Prostate gland (tissue), 2 donors: Measurements from ENCODE around the gene FAM24B. TPM values are rescaled to one million over a fixed set of nuclear protein-coding genes. Genes with fewer than 3 reads are reported as not detected.
"Not testable (repeated sequence)": the region's sequence is repeated elsewhere in the genome, so short reads cannot be mapped to it uniquely, and the experiment has no call there.

ENCODE experiments used
- DNase-seq: peaks from one replicate; pipeline ENCODE4 v3.0.0-alpha.2; 2019; ENCODE audit warnings: low spot score
- H3K27ac ChIP-seq, 2 donors: fragments of 200-600 bp; sonication (generic); 2 replicates each; pipeline ENCODE4 v1.5.1; 2017 to 2019
- H3K27me3 ChIP-seq: fragments of 200-600 bp; sonication (generic); replicated peaks from 2 replicates; pipeline ENCODE4 v1.5.1; 2019; ENCODE audit not compliant: insufficient read depth
- H3K36me3 ChIP-seq, 2 donors: fragments of 200-600 bp; sonication (generic); 1 replicate in 1 of 2; 2 replicates in 1 of 2; pipeline versions ENCODE4 v1.5.1 to v1.8.1; 2017 to 2019
- H3K4me1 ChIP-seq: fragments of 200-600 bp; sonication (generic); replicated peaks from 2 replicates; pipeline ENCODE4 v1.5.1; 2019
- H3K4me3 ChIP-seq, 2 donors: fragments of 200-600 bp; sonication (generic); 2 replicates each; pipeline ENCODE4 v1.5.1; 2017 to 2019
- H3K9me3 ChIP-seq: fragments of 200-600 bp; sonication (generic); 2 replicates; pipeline ENCODE4 v1.5.1; 2017
- POLR2A ChIP-seq: fragments of 450-650 bp; IDR thresholded peaks from one replicate; pipeline ENCODE4 v1.6.1; 2016; ENCODE audit warnings: antibody characterized with exemption, mild to moderate bottlenecking
- POLR2AphosphoS5 ChIP-seq: sonication (generic); formaldehyde crosslinking; IDR thresholded peaks from one replicate; pipeline ENCODE4 v1.6.1; 2017; ENCODE audit warnings: antibody characterized with exemption
- WGBS: methylation state at CpG from one replicate; pipeline ENCODE4 v1.1.5; 2018; 5-methylcytosine and 5-hydroxymethylcytosine counted together
- intact Hi-C: fragments of 100-400 bp; cut with DNase I; formaldehyde crosslinking; loops from one replicate; pipeline ENCODE4 v1.14.2; 2022
- total RNA-seq, 2 donors: library from RNA; depleted of rRNA; stranded (reverse); fragments of >200 nt; gene quantifications; one replicate each; pipeline ENCODE4 v1.1.0, GENCODE V29; 2016
- TF ChIP-seq, protein P1 (sequence below), 4 experiments: fragments of 200-600 bp in 2 of 4; fragments of 450-650 bp in 2 of 4; sonication (generic) in 2 of 4; IDR thresholded peaks; 1 replicate in 3 of 4; 2 replicates in 1 of 4; pipeline ENCODE4 v1.5.1; 2016 to 2019; ENCODE audit warnings: antibody characterized with exemption in 4 of 4, mild to moderate bottlenecking in 2 of 4, moderate library complexity in 2 of 4

FAM24B gene, protein sequence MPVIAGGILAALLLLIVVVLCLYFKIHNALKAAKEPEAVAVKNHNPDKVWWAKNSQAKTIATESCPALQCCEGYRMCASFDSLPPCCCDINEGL
- total RNA-seq, result 1 to 10 TPM; 5.7 to 5.9 TPM

DNA sequence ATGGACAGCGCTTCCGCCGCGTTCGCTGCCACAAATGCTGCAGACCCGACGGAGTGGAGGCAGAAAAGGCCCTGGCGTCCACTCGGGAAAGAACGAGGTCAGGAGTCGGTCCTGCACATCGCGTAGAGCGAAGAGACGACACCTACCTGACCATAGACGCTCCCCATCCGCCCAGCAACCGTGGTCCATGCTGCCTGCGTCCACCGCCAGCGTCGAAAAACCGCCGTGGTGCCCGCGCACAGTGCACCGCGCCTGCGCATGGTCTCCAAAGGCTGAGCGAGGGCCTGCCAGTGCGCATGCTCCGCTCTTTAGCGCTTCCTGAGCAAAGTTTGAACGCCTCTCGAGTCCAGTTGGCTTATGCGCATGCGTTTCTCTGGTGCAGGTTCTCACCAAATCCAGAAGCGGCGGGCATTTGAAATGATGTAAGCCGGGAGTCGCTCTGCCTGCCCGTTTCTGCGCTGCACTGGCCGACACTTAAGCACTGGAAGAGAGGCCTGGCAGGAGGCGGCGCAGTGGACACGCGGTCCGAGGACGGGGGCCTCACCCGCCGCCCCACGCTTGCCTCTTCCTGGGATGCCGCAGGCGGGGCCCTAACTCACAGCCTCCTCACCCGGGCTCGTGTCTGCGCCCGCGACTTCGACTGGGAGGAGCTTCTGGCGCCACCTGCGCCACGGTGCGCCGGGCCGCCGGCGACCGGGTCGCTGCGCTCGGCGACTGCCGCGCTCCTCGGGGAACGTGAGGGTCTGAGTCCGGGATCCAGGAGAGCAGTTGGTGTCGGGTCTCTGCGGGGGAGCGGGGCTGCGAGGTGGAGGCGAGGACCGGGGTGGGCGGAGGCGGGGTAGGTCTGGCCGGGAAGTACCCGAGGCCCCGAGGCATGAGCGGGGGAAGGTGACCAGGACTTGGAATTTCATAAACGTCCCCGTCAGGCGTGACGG, at the start of gene FAM24B:
TSS of gene FAM24B (minus strand) at position 243 of the 935 bp plus-strand sequence. CDS start 29,066 bp downstream, outside the sequence.
- TF ChIP-seq POLR2AphosphoS5, result peak; percentile 97
- TF ChIP-seq POLR2A, result peak; percentile 38
- TF ChIP-seq, protein P1, sequence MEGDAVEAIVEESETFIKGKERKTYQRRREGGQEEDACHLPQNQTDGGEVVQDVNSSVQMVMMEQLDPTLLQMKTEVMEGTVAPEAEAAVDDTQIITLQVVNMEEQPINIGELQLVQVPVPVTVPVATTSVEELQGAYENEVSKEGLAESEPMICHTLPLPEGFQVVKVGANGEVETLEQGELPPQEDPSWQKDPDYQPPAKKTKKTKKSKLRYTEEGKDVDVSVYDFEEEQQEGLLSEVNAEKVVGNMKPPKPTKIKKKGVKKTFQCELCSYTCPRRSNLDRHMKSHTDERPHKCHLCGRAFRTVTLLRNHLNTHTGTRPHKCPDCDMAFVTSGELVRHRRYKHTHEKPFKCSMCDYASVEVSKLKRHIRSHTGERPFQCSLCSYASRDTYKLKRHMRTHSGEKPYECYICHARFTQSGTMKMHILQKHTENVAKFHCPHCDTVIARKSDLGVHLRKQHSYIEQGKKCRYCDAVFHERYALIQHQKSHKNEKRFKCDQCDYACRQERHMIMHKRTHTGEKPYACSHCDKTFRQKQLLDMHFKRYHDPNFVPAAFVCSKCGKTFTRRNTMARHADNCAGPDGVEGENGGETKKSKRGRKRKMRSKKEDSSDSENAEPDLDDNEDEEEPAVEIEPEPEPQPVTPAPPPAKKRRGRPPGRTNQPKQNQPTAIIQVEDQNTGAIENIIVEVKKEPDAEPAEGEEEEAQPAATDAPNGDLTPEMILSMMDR (IDR thresholded peaks at IDR 0.05), result peak in 1 of 4 experiments; percentile 25
- DNase-seq, result peak; percentile 94
- 3% methylated on average over 74 of the region's 95 CpGs for WGBS
- Histone ChIP-seq H3K4me1 (no peaks in the 10 kb centered on the region), H3K9me3 (no peaks in the 10 kb centered on the region), H3K27me3 (no peaks in the 10 kb centered on the region), H3K27ac (peak within 1 kb of the TSS; percentile 27 to 41), H3K36me3 (no peaks in the 10 kb centered on the region), H3K4me3 (peak within 1 kb of the TSS; percentile 43 to 45)
- intact Hi-C loops, result no loop called here

DNA sequence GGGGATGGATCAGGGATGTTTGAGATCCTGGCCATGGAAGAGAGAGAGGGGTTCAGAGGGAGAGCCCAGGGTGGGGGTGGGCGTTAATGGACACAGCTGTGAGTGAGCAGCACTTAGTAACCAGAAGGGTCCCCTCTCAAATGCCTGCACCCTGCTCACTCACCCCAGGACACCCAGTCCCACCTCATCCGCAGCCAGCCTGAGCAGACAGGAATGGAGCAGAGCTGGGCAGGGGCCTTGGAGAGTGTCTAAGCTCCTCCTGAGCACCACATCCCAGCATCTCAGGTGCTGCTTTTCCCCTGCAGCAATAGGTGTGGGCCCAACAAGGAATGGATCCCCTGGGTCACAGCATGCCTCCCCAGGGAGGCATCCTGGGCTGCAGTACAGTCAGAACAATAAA, 36.3 kb upstream of the FAM24B start:
- 75% methylated on average over 2 of the region's 2 CpGs for WGBS
- Histone ChIP-seq H3K27ac (no peak overlapping the region), H3K27me3 (no peaks in the 10 kb centered on the region), H3K36me3 (no peaks in the 10 kb centered on the region), H3K4me3 (no peak overlapping the region), H3K4me1 (no peaks in the 10 kb centered on the region), H3K9me3 (no peaks in the 10 kb centered on the region)
- no peak for DNase-seq
- intact Hi-C loops, result no loop called here
- TF ChIP-seq, protein P1 (IDR thresholded peaks at IDR 0.05), result no peak
- TF ChIP-seq POLR2AphosphoS5 (no peak), POLR2A (no peak)

DNA sequence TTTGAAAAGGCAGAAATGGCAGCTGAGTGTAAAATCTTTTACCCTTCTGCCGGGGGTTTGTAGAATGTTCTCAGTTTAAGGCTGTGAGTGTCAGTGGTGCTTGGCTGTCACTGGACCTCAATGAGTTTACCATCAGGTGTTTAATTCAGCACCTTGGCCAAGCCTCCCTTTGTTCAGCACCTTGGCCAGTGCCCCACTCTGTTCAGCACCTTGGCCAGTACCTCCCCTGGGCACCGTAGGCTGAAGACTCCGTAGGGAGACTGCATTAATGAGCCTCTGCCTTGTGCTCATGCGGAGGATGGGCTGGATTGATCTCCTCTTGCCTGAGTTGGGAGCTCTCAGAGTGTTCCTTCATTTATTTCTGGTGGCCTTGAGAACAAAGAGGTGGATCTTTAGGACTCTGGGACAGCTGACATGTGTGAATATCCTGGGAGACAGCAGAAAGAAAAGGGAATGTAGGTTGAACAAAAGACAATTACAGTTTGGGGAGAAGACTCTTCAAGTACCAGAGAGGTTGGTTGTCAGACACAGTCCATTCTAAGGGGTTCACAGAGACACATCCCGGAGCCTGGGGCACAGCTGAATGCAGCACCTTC, 32.6 kb upstream of the FAM24B start:
- H3K9me3 ChIP-seq, result no peaks in the 10 kb centered on the region
- no peaks in the 10 kb centered on the region for H3K4me1 ChIP-seq
- no peak overlapping the region for H3K27ac ChIP-seq
- peak; percentile 8 for DNase-seq
- TF ChIP-seq, protein P1 (IDR thresholded peaks at IDR 0.05), result no peak
- TF ChIP-seq POLR2AphosphoS5, result no peak
- intact Hi-C loops, result no loop called here
- no peaks in the 10 kb centered on the region for H3K27me3 ChIP-seq
- no peaks in the 10 kb centered on the region for H3K36me3 ChIP-seq
- WGBS, result 28% methylated on average over 5 of the region's 5 CpGs
- no peak overlapping the region for H3K4me3 ChIP-seq

DNA sequence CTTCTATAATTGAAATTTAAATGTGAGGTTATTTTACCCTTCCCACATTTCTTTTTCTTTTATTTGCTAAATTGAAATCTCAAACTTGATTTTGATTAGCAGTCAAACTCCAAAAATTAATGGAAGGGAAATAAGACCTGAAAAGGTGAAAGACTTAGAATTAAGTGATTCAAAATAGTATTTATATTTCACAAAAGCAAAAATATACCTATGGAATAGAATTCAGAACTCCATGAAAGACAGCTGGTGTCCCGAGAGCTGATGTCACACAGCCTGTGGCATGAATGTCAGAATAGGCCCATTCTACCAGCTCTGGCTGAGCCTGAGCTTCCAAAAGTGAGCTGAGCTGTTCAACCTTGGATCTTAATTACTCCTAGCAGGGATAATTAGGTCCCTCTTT, 30.9 kb upstream of the FAM24B start, which contains the start of gene FAM24A:
TSS of gene FAM24A (plus strand) at position 301 of the 400 bp plus-strand sequence. CDS start 1,025 bp downstream, outside the sequence.
- intact Hi-C loops, result no loop called here
- 73% methylated on average over 1 of the region's 1 CpG for WGBS
- Histone ChIP-seq H3K27ac (no peak within 1 kb of the TSS), H3K36me3 (no peaks in the 10 kb centered on the region), H3K27me3 (no peaks in the 10 kb centered on the region), H3K4me1 (no peaks in the 10 kb centered on the region), H3K9me3 (no peaks in the 10 kb centered on the region), H3K4me3 (no peak within 1 kb of the TSS)
- DNase-seq, result no peak
- no peak for TF ChIP-seq POLR2A
- no peak for TF ChIP-seq POLR2AphosphoS5
- TF ChIP-seq, protein P1 (IDR thresholded peaks at IDR 0.05), result no peak

DNA sequence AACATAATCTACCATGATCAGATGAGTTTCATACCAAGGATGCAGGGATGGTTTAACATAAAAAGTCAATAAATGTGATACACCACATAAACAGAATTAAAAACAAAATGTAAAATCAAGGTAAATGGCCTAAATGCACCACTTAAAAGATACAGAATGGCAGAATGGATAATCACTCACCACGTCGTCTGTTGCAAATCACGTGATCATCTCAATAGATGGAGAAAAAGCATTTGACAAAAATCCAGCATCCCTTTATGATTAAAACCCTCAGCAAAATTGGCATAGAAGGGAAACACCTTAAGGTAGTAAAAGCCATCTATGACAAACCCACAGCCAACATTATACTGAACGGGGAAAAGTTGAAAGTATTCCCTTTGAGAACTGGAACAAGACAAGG, 24.5 kb upstream of the FAM24B start:
- intact Hi-C loops, H3K27ac ChIP-seq, H3K4me1 ChIP-seq, H3K36me3 ChIP-seq, DNase-seq, H3K27me3 ChIP-seq, H3K9me3 ChIP-seq, H3K4me3 ChIP-seq: not testable (repeated sequence)
- WGBS, result 78% methylated on average over 4 of the region's 4 CpGs
